ENCODE measurements around the gene STRA6. TPM values are rescaled to one million over a fixed set of nuclear protein-coding genes. Genes with fewer than 3 reads are reported as not detected.
A peak's percentile ranks its signal among the peaks of the same experiment; 100 is the strongest.

The STRA6 gene
- total and polyA plus RNA-seq, 3 donors from 2014 or later, result 4.1 to 14.1 (median 9.3) TPM

DNA sequence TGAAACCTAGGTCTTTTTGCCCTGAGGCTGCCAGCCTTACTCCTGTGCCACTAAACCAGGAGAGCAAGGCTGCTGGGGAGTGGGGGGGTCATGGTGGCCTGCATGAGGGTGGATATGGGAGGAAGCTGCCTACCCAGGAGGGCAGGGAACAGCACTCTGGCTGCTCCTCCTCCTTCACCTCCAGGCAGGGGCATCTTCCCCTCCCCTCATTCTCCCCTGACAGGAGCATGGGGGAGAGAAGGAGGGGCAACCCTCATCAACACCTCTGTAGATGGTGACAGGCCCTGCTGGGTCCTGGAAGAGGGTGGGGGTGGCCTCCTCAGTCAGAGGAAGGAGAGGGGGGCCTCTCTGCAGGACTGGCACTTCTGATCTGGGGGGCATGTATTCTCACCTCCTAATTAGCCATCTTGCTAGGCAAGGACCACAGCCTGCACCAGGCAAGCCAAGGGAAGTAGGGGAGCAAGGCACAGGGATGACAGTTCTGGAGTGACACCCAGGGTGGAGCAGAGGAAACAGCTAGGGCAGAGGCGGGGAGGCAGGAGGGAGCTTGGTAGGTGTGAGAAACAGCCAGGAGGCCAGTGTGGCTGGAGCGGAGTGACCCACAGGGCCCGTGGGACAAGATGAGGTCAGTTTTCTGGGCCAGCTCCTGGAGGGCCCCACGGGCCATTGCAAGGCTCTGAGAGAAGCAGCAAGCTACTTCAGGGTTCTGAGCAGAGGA is 38.5 kb upstream of the STRA6 start:
- no peaks in the 10 kb centered on the region for H3K27me3 ChIP-seq
- intact Hi-C loops (cut with DNase I; ENCODE audit: low total_unique reads), result no loop called here
- 74 to 87% methylated on average over 4 of the region's 4 CpGs for WGBS, 2 donors
- no peaks in the 10 kb centered on the region for H3K9me3 ChIP-seq
- H3K36me3 ChIP-seq (ENCODE audit: low read depth, missing control alignments), result no peaks in the 10 kb centered on the region
- no peak for DNase-seq
- no peak for TF ChIP-seq POLR2A (IDR thresholded peaks at IDR 0.05)
- TF ChIP-seq CTCF (IDR thresholded peaks at IDR 0.05), result no peak
- no peak overlapping the region for H3K4me3 ChIP-seq
- peaks cover 17% of the 10 kb centered on the region for H3K4me1 ChIP-seq
- no peak overlapping the region for H3K27ac ChIP-seq

DNA sequence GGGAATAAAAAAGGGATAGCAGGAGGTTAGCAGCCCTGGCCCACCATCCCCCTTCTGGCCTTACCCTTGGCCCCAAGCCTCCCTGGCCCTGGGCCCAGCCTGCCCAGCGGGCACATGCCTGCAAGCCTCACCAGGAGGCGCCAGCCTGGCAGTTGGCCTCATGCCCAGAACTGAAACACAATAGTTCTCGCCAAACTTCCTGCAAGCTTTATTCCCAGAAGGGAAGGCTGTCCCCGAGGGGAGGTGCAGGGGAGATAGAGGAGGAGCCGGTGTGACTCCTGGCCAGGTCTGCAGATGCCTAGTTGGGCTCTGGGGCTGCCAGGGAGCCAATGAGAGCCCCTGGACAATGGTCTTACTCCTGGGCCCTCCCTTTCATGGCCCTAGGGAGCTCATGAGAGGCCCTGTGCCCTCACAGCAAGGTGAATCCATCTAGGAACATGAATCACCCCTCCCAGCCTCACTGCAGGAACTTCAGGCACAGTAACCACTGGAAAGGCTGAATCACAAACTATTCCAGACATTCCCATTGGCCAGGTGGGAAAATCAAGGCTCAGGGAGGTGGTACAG is 37.5 kb upstream of the STRA6 start:
- Histone ChIP-seq H3K27ac (no peak overlapping the region), H3K27me3 (no peaks in the 10 kb centered on the region), H3K4me3 (no peak overlapping the region), H3K36me3 (ENCODE audit: low read depth, missing control alignments) (no peaks in the 10 kb centered on the region), H3K9me3 (no peaks in the 10 kb centered on the region), H3K4me1 (peaks cover 14% of the 10 kb centered on the region)
- intact Hi-C loops (cut with DNase I; ENCODE audit: low total_unique reads), result no loop called here
- TF ChIP-seq CTCF (IDR thresholded peaks at IDR 0.05) (peak in 2 of 3 experiments; percentile 23 to 26), POLR2A (IDR thresholded peaks at IDR 0.05) (no peak)
- peak; percentile 86 for DNase-seq
- 37 to 50% methylated on average over 2 to 5 of the region's 5 CpGs for WGBS, 2 donors

GRCh38 chr15:74239051-74239705 is 36.6 kb upstream of the STRA6 start:
- Histone ChIP-seq H3K27ac (no peak overlapping the region), H3K36me3 (ENCODE audit: low read depth, missing control alignments) (no peaks in the 10 kb centered on the region), H3K4me1 (peaks cover 12% of the 10 kb centered on the region), H3K9me3 (no peaks in the 10 kb centered on the region), H3K27me3 (no peaks in the 10 kb centered on the region), H3K4me3 (no peak overlapping the region)
- 81 to 85% methylated on average over 4 to 6 of the region's 6 CpGs for WGBS, 2 donors
- no peak for DNase-seq
- intact Hi-C loops (cut with DNase I; ENCODE audit: low total_unique reads), result no loop called here
- TF ChIP-seq POLR2A (IDR thresholded peaks at IDR 0.05), result no peak
- TF ChIP-seq CTCF (IDR thresholded peaks at IDR 0.05), result no peak

- Histone ChIP-seq H3K4me3 (no peak within 1 kb of the TSS), H3K9me3 (no peaks in the 10 kb centered on the region), H3K27me3 (no peaks in the 10 kb centered on the region), H3K27ac (no peak within 1 kb of the TSS), H3K36me3 (ENCODE audit: low read depth, missing control alignments) (no peaks in the 10 kb centered on the region), H3K4me1 (peaks cover 3% of the 10 kb centered on the region)
- 90 to 91% methylated on average over 4 to 6 of the region's 6 CpGs for WGBS, 2 donors
- intact Hi-C loops (cut with DNase I; ENCODE audit: low total_unique reads), result no loop called here
- TF ChIP-seq POLR2A (IDR thresholded peaks at IDR 0.05), result no peak
- TF ChIP-seq CTCF (IDR thresholded peaks at IDR 0.05), result no peak
- no peak for DNase-seq
These were observed 33.4 kb upstream of the STRA6 start, which contains the start of gene CCDC33 for GRCh38 chr15:74235962-74236361. TSS of gene CCDC33 (plus strand) at chr15:74236326. CDS start at chr15:74236720, 394 bp downstream.
